HEK293 (cell line): Measurements from ENCODE around the gene FUCA1.

Experiments used
- CTCF ChIA-PET: fragments of 350-600 bp; formaldehyde crosslinking; extraction: SDS; loops from one replicate; lab custom pipeline; 2021; ENCODE audit warnings: antibody characterized with exemption; lab: Yijun Ruan, JAX
- POLR2A ChIA-PET: fragments of 300-600 bp; formaldehyde crosslinking; extraction: SDS; loops from one replicate; lab custom pipeline; 2020; ENCODE audit warnings: antibody characterized with exemption, inconsistent platforms; lab: Yijun Ruan, JAX
- H3K27ac ChIP-seq: fragments of 200-500 bp; sonication (Bioruptor generic); 2 replicates; pipeline ENCODE4 v1.5.1; 2014; ENCODE audit warnings: low read depth, low read length, control low read depth, inconsistent platforms; ENCODE audit errors: extremely low read depth
- H3K36me3 ChIP-seq, 2 experiments: fragments of 200-500 bp in 1 of 2; sonication (Bioruptor generic) in 1 of 2; 1 replicate in 1 of 2; 2 replicates in 1 of 2; pipeline ENCODE4 v1.5.1; 2014 to 2017; ENCODE audit warnings: inconsistent platforms in 2 of 2, low read length in 2 of 2; ENCODE audit not compliant: control insufficient read depth in 2 of 2, insufficient read depth in 1 of 2
- H3K4me1 ChIP-seq: fragments of 200-500 bp; sonication (Bioruptor generic); 2 replicates; pipeline ENCODE4 v1.5.1; 2014; ENCODE audit warnings: mild to moderate bottlenecking, low read length, inconsistent platforms; ENCODE audit not compliant: control insufficient read depth, insufficient read depth
- H3K4me3 ChIP-seq: 2 replicates; pipeline ENCODE4 v1.5.1; 2011; ENCODE audit warnings: low read depth, mild to moderate bottlenecking, control low read depth, low read length, moderate library complexity
- H3K9me3 ChIP-seq: fragments of 200-500 bp; sonication (Bioruptor generic); 2 replicates; pipeline ENCODE4 v1.5.1; 2014; ENCODE audit warnings: low read depth, low read length, inconsistent platforms; ENCODE audit not compliant: control insufficient read depth, insufficient read depth
- GLIS1 ChIP-seq: fragments of 450-650 bp; formaldehyde crosslinking; IDR thresholded peaks from 2 replicates; pipeline ENCODE4 v1.5.1; 2016; ENCODE audit warnings: missing biosample characterization, missing genetic modification characterization
- HIC1 ChIP-seq: fragments of 450-650 bp; formaldehyde crosslinking; IDR thresholded peaks from 2 replicates; pipeline ENCODE4 v1.5.1; 2016; ENCODE audit warnings: missing biosample characterization, missing genetic modification characterization
- KLF7 ChIP-seq: fragments of 450-650 bp; formaldehyde crosslinking; IDR thresholded peaks from 2 replicates; pipeline ENCODE4 v1.5.1; 2016; ENCODE audit warnings: missing biosample characterization, missing genetic modification characterization, borderline replicate concordance
- MYNN ChIP-seq: fragments of 450-650 bp; formaldehyde crosslinking; IDR thresholded peaks from 2 replicates; pipeline ENCODE4 v1.5.1; 2016; ENCODE audit warnings: missing biosample characterization, missing genetic modification characterization, borderline replicate concordance
- PRDM6 ChIP-seq: fragments of 450-650 bp; formaldehyde crosslinking; IDR thresholded peaks from 2 replicates; pipeline ENCODE4 v1.5.1; 2017; ENCODE audit warnings: missing biosample characterization, missing genetic modification characterization
- SCRT1 ChIP-seq: fragments of 450-650 bp; formaldehyde crosslinking; IDR thresholded peaks from 2 replicates; pipeline ENCODE4 v1.5.1; 2016; ENCODE audit warnings: missing biosample characterization, missing genetic modification characterization, borderline replicate concordance
- SCRT2 ChIP-seq: fragments of 450-650 bp; formaldehyde crosslinking; IDR thresholded peaks from 2 replicates; pipeline ENCODE4 v1.5.1; 2016; ENCODE audit warnings: missing biosample characterization, missing genetic modification characterization
- SP2 ChIP-seq: fragments of 450-650 bp; formaldehyde crosslinking; IDR thresholded peaks from 2 replicates; pipeline ENCODE4 v1.5.1; 2016; ENCODE audit warnings: missing biosample characterization, missing genetic modification characterization
- ZBTB17 ChIP-seq: fragments of 450-650 bp; formaldehyde crosslinking; IDR thresholded peaks from 2 replicates; pipeline ENCODE4 v1.5.1; 2016; ENCODE audit warnings: missing biosample characterization, missing genetic modification characterization
- ZBTB20 ChIP-seq: fragments of 450-650 bp; formaldehyde crosslinking; IDR thresholded peaks from 2 replicates; pipeline ENCODE4 v1.5.1; 2016; ENCODE audit warnings: missing biosample characterization, missing genetic modification characterization
- ZBTB8A ChIP-seq: fragments of 450-650 bp; formaldehyde crosslinking; IDR thresholded peaks from 2 replicates; pipeline ENCODE4 v1.5.1; 2016; ENCODE audit warnings: missing biosample characterization, missing genetic modification characterization
- ZNF16 ChIP-seq: fragments of 450-650 bp; formaldehyde crosslinking; IDR thresholded peaks from 2 replicates; pipeline ENCODE4 v1.5.1; 2016; ENCODE audit warnings: low read depth, missing biosample characterization, missing genetic modification characterization
- ZNF184 ChIP-seq: fragments of 450-650 bp; IDR thresholded peaks from 2 replicates; pipeline ENCODE4 v1.5.1; 2018; ENCODE audit warnings: missing biosample characterization, mild to moderate bottlenecking, missing genetic modification characterization
- ZNF302 ChIP-seq: fragments of 450-650 bp; formaldehyde crosslinking; IDR thresholded peaks from 2 replicates; pipeline ENCODE4 v1.5.1; 2016; ENCODE audit warnings: missing biosample characterization, missing genetic modification characterization, low read depth
- ZNF335 ChIP-seq: fragments of 450-650 bp; formaldehyde crosslinking; conservative IDR thresholded peaks from 2 replicates; pipeline ENCODE4 v1.5.1; 2016; ENCODE audit warnings: missing biosample characterization, missing genetic modification characterization
- ZNF488 ChIP-seq: fragments of 450-650 bp; formaldehyde crosslinking; IDR thresholded peaks from 2 replicates; pipeline ENCODE4 v1.5.1; 2016; ENCODE audit warnings: missing biosample characterization, missing genetic modification characterization
- ZNF501 ChIP-seq: fragments of 450-650 bp; formaldehyde crosslinking; IDR thresholded peaks from 2 replicates; pipeline ENCODE4 v1.5.1; 2016; ENCODE audit warnings: missing biosample characterization, missing genetic modification characterization
- ZNF560 ChIP-seq: fragments of 450-650 bp; formaldehyde crosslinking; IDR thresholded peaks from 2 replicates; pipeline ENCODE4 v1.5.1; 2017; ENCODE audit warnings: missing biosample characterization, missing genetic modification characterization, borderline replicate concordance
- ZNF596 ChIP-seq: fragments of 450-650 bp; IDR thresholded peaks from 2 replicates; pipeline ENCODE4 v1.5.0; 2018; ENCODE audit warnings: missing biosample characterization, mild to moderate bottlenecking, missing genetic modification characterization, moderate library complexity
- ZNF600 ChIP-seq: fragments of 450-650 bp; formaldehyde crosslinking; IDR thresholded peaks from 2 replicates; pipeline ENCODE4 v1.5.1; 2016; ENCODE audit warnings: missing biosample characterization, missing genetic modification characterization
- ZNF639 ChIP-seq: fragments of 450-650 bp; formaldehyde crosslinking; IDR thresholded peaks from 2 replicates; pipeline ENCODE4 v1.5.1; 2016; ENCODE audit warnings: missing biosample characterization, missing genetic modification characterization
- ZNF692 ChIP-seq: fragments of 450-650 bp; formaldehyde crosslinking; IDR thresholded peaks from 2 replicates; pipeline ENCODE4 v1.5.1; 2016; ENCODE audit warnings: missing biosample characterization, missing genetic modification characterization
- ZNF701 ChIP-seq: fragments of 450-650 bp; formaldehyde crosslinking; IDR thresholded peaks from 2 replicates; pipeline ENCODE4 v1.5.1; 2016; ENCODE audit warnings: missing biosample characterization, missing genetic modification characterization
- ZNF777 ChIP-seq: fragments of 450-650 bp; formaldehyde crosslinking; IDR thresholded peaks from 2 replicates; pipeline ENCODE4 v1.5.1; 2017; ENCODE audit warnings: missing biosample characterization, missing genetic modification characterization, borderline replicate concordance
- ZNF792 ChIP-seq: fragments of 450-650 bp; formaldehyde crosslinking; IDR thresholded peaks from 2 replicates; pipeline ENCODE4 v1.5.1; 2016; ENCODE audit warnings: missing biosample characterization, missing genetic modification characterization

Gene FUCA1

GRCh38 chr1:23801338-23801748 lies 66.7 kb downstream of the FUCA1 start:
- H3K4me1 ChIP-seq, result peaks cover 3% of the 10 kb centered on the region; the same call in 1 of the 2 replicates
- peak overlapping the region; percentile 80 for H3K4me3 ChIP-seq
- H3K27ac ChIP-seq, result no peak overlapping the region; the same call in 1 of the 2 replicates
- H3K9me3 ChIP-seq, result no peaks in the 10 kb centered on the region
- TF ChIP-seq ZNF701 (tag by site-specific recombination) (no peak), SCRT2 (peak; percentile 86), ZNF596 (tag by site-specific recombination) (no peak), SCRT1 (tag by site-specific recombination) (0 out of 2 replicates have a peak, but pooled peaks have one; percentile 34), ZNF335 (tag by site-specific recombination) (peak; percentile 79), ZNF600 (tag by site-specific recombination) (0 out of 2 replicates have a peak, but pooled peaks have one; percentile 17), ZNF692 (tag by site-specific recombination) (no peak), ZNF16 (tag by site-specific recombination) (no peak), ZBTB20 (tag by site-specific recombination) (peak; percentile 8; the same call in 1 of the 2 replicates)
- peaks cover 0 to 60% of the 10 kb centered on the region in 2 experiments; a peak in 2 of 3 replicates for H3K36me3 ChIP-seq
- ChIA-PET CTCF (interaction anchor here (0.7 to 5.6 kb wide), 7 partner anchors 9 to 115 kb away, joined by 3 to 52 read pairs (median 4); no protein-coding TSS in a partner anchor), POLR2A (interaction anchor here (0.6 to 5.5 kb wide), 7 partner anchors 10 to 179 kb away, joined by 3 to 47 read pairs (median 6); partner anchors contain the start of genes HMGCL, LYPLA2, PITHD1 and SRSF10)

GRCh38 chr1:23800400-23801337 lies 67.4 kb downstream of the FUCA1 start, which contains the start of gene GALE:
Gene GALE (minus strand): TSS chr1:23800754. CDS start chr1:23799007, 1,747 bp downstream.
- peaks cover 3% of the 10 kb centered on the region; the same call in 1 of the 2 replicates for H3K4me1 ChIP-seq
- ChIA-PET CTCF (interaction anchor here (0.5 to 5.6 kb wide), 6 partner anchors 10 to 399 kb away, joined by 3 to 52 read pairs (median 3); no protein-coding TSS in a partner anchor), POLR2A (interaction anchor here (0.6 to 5.5 kb wide), 10 partner anchors 10 to 179 kb away, joined by 3 to 47 read pairs (median 6); partner anchors contain the start of genes HMGCL, LYPLA2, PITHD1 and SRSF10)
- peak within 1 kb of the TSS; percentile 80 for H3K4me3 ChIP-seq
- H3K27ac ChIP-seq, result peak within 1 kb of the TSS; percentile 59; the same call in 1 of the 2 replicates
- H3K9me3 ChIP-seq, result no peaks in the 10 kb centered on the region
- H3K36me3 ChIP-seq, result peaks cover 0 to 66% of the 10 kb centered on the region in 2 experiments; a peak in 2 of 3 replicates
- no peak for TF ChIP-seq ZNF600 (tag by site-specific recombination)
- TF ChIP-seq GLIS1 (tag by site-specific recombination), result peak; percentile 4; the same call in 1 of the 2 replicates
- TF ChIP-seq ZNF777 (tag by site-specific recombination), result no peak
- TF ChIP-seq ZNF560, result no peak
- TF ChIP-seq ZNF302 (tag by site-specific recombination), result no peak
- no peak for TF ChIP-seq ZNF596 (tag by site-specific recombination)
- TF ChIP-seq ZBTB17 (tag by site-specific recombination), result peak; percentile 33; the same call in 1 of the 2 replicates
- peak; percentile 93 for TF ChIP-seq SP2
- TF ChIP-seq KLF7 (tag by site-specific recombination), result no peak
- TF ChIP-seq ZNF488, result no peak
- peak; percentile 94 for TF ChIP-seq HIC1 (tag by site-specific recombination)
- no peak for TF ChIP-seq MYNN
- peak; percentile 93 for TF ChIP-seq ZBTB8A (tag by site-specific recombination)
- TF ChIP-seq ZNF639 (tag by site-specific recombination), result no peak
- TF ChIP-seq ZNF501 (tag by site-specific recombination), result no peak
- TF ChIP-seq ZNF184 (tag by site-specific recombination), result no peak
- TF ChIP-seq PRDM6 (tag by site-specific recombination), result no peak
- TF ChIP-seq ZNF792 (tag by site-specific recombination), result no peak
